Fibroblast of pulmonary artery (primary cell): ENCODE data around the gene TPPP2.
A peak's percentile ranks its signal among the peaks of the same experiment; 100 is the strongest.
"Not testable (repeated sequence)": the region's sequence is repeated elsewhere in the genome, so short reads cannot be mapped to it uniquely, and the experiment has no call there.

Experiments used
- DNase-seq: peaks from one replicate; pipeline ENCODE4 v3.0.0-alpha.2; 2010; ENCODE audit warnings: low read depth
- H3K4me3 ChIP-seq: replicated peaks from 2 replicates; pipeline ENCODE4 v1.5.1; 2011; ENCODE audit warnings: low read depth, mild to moderate bottlenecking, control low read depth, low read length, moderate library complexity
- TF ChIP-seq, protein P1 (sequence below): IDR thresholded peaks from 2 replicates; pipeline ENCODE4 v1.5.1; 2011; ENCODE audit warnings: mild to moderate bottlenecking, control low read depth, low read length, inconsistent platforms; ENCODE audit errors: missing control alignments

The TPPP2 gene

DNA sequence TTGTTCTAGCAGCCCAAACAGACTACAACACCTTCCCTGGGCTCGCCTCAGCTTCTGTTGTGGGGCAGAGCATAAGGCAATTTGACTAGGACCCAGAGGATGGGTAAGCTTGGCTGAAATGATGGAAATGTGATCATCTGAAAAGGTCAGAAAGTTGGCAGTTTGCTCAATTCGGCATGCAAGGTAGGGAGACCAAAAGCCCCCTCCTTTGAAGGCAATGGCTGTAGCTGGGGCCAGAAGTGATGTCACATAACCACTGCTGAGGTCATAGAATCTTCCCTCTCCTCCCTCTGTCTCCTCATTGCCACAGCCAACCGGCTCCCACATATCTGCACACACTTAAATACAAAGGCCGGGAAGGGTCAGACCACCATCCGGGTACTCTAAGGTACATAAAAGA, at the start of gene TPPP2:
Gene TPPP2, plus strand, starts transcription at position 301 of the 400 bp plus-strand sequence. CDS start 365 bp downstream, outside the sequence.
- no peak for DNase-seq
- H3K4me3 ChIP-seq = no peak within 1 kb of the TSS
- TF ChIP-seq, protein P1, sequence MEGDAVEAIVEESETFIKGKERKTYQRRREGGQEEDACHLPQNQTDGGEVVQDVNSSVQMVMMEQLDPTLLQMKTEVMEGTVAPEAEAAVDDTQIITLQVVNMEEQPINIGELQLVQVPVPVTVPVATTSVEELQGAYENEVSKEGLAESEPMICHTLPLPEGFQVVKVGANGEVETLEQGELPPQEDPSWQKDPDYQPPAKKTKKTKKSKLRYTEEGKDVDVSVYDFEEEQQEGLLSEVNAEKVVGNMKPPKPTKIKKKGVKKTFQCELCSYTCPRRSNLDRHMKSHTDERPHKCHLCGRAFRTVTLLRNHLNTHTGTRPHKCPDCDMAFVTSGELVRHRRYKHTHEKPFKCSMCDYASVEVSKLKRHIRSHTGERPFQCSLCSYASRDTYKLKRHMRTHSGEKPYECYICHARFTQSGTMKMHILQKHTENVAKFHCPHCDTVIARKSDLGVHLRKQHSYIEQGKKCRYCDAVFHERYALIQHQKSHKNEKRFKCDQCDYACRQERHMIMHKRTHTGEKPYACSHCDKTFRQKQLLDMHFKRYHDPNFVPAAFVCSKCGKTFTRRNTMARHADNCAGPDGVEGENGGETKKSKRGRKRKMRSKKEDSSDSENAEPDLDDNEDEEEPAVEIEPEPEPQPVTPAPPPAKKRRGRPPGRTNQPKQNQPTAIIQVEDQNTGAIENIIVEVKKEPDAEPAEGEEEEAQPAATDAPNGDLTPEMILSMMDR = no peak

DNA sequence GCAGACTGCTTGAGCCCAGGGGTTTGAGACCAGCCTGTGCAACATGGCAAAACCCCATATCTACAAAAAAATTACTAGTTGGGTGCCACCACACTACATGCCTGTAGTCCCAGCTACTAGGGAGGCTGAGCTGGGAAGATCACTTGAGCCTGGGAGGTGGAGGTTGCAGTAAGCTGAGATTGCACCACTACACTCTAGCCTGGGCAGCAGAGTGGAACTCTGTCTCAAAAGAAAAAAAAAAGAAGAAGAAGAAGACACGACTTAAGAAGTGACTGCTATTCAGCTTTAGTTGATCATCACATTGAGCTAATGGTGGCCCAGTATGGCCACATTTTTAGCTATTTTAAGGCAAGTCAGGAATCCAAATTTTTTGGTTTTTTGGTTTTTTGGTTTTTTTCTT, 49.1 kb upstream of the TPPP2 start:
- DNase-seq = no peak
- TF ChIP-seq, protein P1 = no peak
- no peak overlapping the region for H3K4me3 ChIP-seq

DNA sequence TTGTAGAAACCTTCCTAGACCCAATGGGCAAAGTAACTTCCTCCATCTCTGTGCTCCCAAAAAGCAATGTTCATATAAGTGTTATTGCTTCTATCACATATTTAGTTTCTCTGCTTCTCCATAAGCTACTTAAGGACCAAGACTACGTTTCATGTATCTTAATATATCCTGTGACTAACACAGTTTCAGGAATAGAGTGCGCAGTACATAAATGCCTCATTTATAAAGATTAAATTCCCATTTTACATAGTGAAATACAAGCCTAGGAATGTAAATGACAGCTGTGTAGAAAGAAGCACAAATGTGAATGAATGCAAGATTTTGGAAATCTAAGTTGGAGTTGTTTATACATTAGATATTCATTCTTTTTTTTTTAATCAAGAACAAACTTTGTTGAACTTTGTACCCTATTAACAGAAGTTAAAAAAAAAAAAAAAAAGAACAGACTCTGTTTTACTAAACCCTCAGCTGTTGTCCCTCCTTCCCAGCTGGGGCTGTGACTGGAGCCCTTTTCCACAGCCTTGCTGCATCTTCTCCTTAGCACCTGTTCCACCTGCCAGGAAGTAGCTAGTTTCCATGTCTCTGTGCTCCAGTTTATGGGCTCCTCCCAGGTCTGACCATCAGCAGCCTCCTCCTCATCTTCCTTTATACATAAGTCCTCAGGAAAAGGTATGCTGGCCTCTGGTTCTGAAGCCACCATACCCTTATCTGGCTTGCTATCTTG, 47.2 kb upstream of the TPPP2 start:
- no peak for DNase-seq
- no peak overlapping the region for H3K4me3 ChIP-seq
- TF ChIP-seq, protein P1 = no peak

DNA sequence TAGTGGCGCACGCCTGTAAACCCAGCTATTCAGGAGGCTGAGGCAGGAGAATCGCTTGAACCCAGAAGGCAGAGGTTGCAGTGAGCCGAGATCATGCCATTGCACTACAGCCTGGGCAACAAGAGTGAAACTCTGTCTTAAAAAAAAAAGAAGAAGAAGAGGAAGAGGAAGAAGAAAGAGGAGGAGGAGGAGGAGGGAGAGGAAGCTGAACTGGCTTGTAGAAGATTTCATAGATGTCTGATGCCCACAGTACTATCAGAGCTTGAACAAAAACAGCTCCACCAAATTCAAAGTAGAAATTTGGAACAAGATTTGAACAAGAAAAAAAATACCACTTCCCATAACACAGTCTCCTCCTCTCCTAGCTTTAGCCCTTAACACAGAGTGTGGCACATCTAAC, 44.4 kb upstream of the TPPP2 start:
- not testable (repeated sequence) for H3K4me3 ChIP-seq, DNase-seq

DNA sequence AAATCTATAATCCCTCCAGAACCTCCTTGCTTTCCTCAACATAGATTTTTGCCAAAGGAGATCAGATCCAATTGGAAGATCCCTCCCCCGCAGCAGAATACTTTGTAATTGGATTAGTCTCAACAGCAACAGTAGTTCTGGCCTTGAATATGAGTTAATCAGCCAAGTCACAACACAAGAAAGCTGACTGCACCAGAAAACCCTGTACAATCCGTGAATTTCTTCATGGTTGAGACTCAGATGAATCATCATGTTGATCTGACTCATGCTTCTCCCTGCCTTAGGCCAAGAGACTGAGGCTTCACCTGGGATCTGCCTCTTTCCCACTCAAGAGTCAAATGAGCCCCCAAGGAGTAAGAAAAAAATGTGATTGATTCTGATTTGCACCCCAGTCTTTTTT, 43.2 kb upstream of the TPPP2 start:
- peak; percentile 95 for DNase-seq
- TF ChIP-seq, protein P1 = no peak
- no peak overlapping the region for H3K4me3 ChIP-seq

DNA sequence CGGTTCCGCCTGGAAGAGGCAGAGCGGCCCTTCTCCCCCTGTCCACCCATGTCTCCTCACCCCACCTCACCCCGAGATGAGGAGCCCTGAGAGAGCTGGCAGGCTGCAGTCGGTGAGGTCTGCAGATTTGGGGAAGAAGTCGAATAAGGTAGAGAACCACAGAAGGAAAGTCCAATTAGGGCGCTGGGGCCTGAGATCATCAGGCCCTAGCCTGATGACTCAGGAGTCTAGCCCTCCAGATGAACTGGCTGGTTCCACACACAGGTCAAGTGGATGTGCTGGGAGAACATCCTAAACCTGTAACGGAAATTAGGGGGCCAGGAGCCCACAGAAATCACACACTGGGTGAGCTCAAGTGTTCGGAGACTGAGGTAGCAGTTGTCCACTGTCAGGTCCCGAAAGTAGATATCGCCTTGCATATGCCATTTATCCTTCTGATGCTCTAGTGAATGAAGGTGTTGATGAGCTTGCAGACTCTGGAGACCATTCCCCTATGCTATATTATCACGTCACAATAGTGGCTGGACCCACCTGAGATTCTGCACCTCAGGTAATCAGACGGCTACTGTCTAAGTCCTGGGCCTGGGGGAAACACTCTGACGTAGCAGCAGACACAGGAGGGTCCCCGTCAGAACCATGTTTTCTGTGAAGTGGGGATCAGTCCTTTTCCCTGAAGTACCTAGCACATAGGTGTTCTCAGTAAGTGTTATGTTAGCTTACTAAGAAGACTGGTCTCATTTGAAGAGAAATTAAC, 41.1 kb upstream of the TPPP2 start:
- H3K4me3 ChIP-seq = peak overlapping the region; percentile 45
- no peak for DNase-seq
- TF ChIP-seq, protein P1 = no peak

DNA sequence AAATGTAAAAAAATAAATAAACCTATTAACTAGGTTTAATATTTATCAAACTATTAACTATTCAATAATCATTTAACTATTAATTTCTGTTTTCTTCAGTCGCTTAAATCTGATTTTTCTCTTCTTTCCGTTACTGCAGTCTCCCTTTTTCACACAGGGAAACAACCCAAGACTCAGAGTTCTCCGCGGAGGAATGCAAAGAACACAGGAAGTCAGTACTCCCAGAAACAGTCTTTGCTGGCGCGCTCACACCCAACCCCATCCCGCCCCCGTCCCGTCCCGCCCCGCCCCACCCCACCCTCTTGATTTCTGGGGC, 40.6 kb upstream of the TPPP2 start:
- H3K4me3 ChIP-seq = peak overlapping the region; percentile 45
- TF ChIP-seq, protein P1 = no peak
- DNase-seq = no peak
